ENCODE measurements around the gene SMAD1.
"Not testable (repeated sequence)": the region's sequence is repeated elsewhere in the genome, so short reads cannot be mapped to it uniquely, and the experiment has no call there.

The SMAD1 gene

GRCh38 chr4:145564540-145564939 lies 82.9 kb downstream of the SMAD1 start:
- no peak for DNase-seq (ENCODE audit: low spot score)

GRCh38 chr4:145565328-145565727 lies 83.7 kb downstream of the SMAD1 start:
- no peak for DNase-seq (ENCODE audit: low spot score)

GRCh38 chr4:145566086-145566708 lies 84.5 kb downstream of the SMAD1 start:
- no peak for DNase-seq (ENCODE audit: low spot score)

GRCh38 chr4:145566768-145567167 lies 85.1 kb downstream of the SMAD1 start:
- no peak for DNase-seq (ENCODE audit: low spot score)

GRCh38 chr4:145567516-145567915 lies 85.9 kb downstream of the SMAD1 start:
- no peak for DNase-seq (ENCODE audit: low spot score)

GRCh38 chr4:145574546-145574945 lies 92.9 kb downstream of the SMAD1 start:
- DNase-seq (ENCODE audit: low spot score), result not testable (repeated sequence)

GRCh38 chr4:145580906-145581305 lies 99.3 kb downstream of the SMAD1 start:
- no peak for DNase-seq (ENCODE audit: low spot score)

GRCh38 chr4:145583191-145584055 lies 101.8 kb downstream of the SMAD1 start:
- no peak for DNase-seq (ENCODE audit: low spot score)

GRCh38 chr4:145587088-145587754 lies 105.6 kb downstream of the SMAD1 start:
- no peak for DNase-seq (ENCODE audit: low spot score)

GRCh38 chr4:145589381-145589780 lies 107.7 kb downstream of the SMAD1 start:
- not testable (repeated sequence) for DNase-seq (ENCODE audit: low spot score)

GRCh38 chr4:145589916-145590702 lies 108.5 kb downstream of the SMAD1 start:
- no peak for DNase-seq (ENCODE audit: low spot score)

GRCh38 chr4:145602129-145602760 lies 120.6 kb downstream of the SMAD1 start:
- DNase-seq (ENCODE audit: low spot score), result no peak

GRCh38 chr4:145605941-145606340 lies 124.3 kb downstream of the SMAD1 start:
- no peak for DNase-seq (ENCODE audit: low spot score)

Measured in hepatic stellate cell (primary cell).